Activated T-helper 1 cell treated with anti-CD3 and anti-CD28 coated beads, Interleukin-2, amount 50 U/mL, for 16 hours (primary cell): ENCODE data around the gene OR2M2.

Experiments used
- DNase-seq, 2 donors: peaks; one replicate each; pipeline ENCODE4 v3.0.0-alpha.2; 2020; ENCODE audit warnings: low read depth in 1 of 2, low spot score in 1 of 2

The OR2M2 gene, protein sequence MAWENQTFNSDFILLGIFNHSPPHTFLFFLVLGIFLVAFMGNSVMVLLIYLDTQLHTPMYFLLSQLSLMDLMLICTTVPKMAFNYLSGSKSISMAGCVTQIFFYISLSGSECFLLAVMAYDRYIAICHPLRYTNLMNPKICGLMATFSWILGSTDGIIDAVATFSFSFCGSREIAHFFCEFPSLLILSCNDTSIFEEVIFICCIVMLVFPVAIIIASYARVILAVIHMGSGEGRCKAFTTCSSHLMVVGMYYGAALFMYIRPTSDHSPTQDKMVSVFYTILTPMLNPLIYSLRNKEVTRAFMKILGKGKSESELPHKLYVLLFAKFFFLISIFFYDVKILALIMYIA

DNA sequence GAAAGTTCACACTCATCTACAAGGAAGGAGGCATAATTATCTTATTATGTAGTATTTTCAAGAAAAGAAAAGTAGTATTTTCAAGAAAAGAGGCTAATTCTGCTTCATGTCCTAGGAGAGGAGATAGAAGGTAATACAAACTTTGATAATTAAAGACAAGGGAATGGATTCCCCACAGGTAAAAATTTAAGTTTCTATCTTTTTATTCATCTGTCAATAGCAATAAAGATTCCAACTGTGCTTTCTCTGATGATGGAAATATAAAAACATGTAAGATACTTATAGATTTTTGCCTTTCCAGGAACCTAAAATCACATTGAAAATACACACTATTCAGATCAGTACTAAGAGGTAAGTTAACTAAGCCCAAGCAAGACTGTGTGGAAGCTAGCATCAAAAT lies at the start of gene OR2M2:
Gene OR2M2 (plus strand): TSS at position 301 of the 400 bp plus-strand sequence. CDS start 5,165 bp downstream, outside the sequence.
- DNase-seq: no peak

DNA sequence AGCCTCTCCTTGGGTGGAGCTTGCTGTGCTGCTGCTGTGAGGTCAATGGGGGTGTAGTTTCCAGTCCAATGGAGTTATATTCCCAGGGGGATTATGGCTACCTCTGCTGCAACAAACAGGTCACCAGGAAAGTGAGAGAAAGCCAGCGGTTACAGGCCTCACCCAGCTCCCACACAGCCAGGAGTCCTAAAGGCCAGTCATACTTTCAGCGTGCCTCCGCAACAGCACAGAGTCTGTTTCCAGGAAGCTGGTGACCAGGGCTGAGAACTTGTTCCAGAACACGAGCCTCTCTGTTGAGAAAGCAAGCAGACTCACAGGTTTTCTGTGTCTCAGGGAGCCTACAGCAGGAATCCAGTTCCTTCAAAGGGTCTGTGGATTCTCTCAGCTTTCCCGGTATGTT lies 47.0 kb upstream of the OR2M2 start:
- DNase-seq: no peak

DNA sequence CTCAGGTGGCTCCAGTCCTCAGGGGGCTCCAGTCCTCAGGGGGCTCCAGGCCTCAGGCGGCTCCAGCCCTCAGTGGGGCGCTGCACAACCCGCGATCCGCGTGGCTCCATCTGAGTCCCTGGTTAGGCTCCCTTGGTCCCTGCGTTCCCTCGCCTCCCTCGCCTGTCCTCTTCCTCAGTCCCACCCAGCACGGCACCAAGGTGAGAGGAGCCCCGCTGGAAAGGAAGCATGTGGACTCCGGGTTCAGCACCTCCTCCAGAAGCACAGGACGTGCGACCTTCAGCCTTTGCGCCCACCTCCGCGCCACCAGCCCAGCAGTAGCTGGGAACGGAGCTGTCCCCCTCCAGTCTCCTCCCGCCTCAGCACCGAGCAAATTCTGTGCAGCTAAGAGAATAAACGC lies 37.8 kb upstream of the OR2M2 start:
- no peak for DNase-seq

DNA sequence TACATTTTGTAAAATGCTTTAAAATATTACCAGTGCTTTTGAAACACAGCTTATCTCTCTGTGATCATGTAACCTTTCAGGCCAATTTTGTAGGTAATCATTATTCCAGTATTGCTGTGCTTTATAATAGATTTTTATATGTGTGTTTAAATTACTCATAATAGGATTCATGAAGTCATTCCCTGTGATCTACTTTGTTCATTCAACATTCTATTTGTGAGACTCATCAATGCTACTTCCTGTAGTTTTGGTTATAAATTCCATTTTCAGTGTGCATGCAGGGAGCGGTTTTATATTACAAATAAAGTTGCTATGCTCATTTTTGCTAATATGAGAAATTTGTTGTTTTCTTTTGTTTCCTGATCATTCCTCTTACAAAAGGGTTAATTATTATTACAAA lies 33.8 kb upstream of the OR2M2 start:
- no peak for DNase-seq

DNA sequence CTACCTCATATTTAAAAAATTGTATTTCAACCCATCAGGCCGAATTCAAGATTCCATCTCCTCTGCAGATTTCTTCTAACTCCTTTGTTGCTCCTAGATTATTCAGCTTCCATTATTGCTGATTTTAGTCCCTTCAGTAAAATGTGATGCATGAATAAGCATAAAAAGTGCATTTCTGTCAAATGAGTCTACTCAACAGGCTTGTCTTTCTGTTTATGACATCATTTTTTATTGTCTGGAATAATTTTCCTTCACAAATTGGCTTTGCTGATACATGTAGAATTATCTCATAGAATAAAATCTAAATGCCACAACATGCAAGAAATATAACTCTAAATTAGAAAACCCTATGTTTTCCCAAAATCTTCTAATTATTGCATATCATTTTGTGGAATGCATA lies 31.3 kb upstream of the OR2M2 start:
- no peak for DNase-seq

DNA sequence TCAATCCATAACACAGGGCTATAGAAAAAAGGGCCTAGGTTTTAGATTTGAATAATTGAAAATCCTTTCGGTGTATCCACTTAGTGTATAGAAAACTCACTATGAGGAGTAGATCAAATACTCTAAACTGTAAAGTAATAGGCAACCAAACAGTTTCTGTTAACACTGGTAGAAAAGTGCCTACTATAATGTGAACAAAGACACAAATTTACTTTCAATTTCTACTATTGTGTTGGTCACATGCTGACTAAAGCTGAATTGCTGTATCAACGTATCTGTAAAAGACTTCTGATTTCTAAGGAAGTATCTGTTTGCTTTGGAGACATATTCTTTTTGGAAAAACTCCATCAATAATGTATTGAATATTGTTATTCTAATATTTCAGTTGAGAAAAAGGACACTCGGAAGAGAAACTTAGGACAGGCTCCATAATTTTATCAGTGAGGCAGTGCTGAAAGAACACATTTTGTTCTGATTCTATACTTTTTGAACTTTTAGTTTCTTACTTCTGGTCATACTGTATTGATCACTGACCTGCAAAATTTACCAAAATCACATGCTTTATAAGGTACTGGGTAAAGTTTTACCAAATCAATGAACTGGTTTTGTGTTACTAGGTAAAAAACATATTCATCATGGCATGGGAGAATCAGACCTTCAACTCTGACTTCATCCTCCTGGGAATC lies 30.0 kb upstream of the OR2M2 start, which contains the start of gene OR2M5:
Gene OR2M5 (plus strand): TSS at position 636 of the 686 bp plus-strand sequence. CDS start 0 bp downstream, at position 636.
- DNase-seq: no peak

DNA sequence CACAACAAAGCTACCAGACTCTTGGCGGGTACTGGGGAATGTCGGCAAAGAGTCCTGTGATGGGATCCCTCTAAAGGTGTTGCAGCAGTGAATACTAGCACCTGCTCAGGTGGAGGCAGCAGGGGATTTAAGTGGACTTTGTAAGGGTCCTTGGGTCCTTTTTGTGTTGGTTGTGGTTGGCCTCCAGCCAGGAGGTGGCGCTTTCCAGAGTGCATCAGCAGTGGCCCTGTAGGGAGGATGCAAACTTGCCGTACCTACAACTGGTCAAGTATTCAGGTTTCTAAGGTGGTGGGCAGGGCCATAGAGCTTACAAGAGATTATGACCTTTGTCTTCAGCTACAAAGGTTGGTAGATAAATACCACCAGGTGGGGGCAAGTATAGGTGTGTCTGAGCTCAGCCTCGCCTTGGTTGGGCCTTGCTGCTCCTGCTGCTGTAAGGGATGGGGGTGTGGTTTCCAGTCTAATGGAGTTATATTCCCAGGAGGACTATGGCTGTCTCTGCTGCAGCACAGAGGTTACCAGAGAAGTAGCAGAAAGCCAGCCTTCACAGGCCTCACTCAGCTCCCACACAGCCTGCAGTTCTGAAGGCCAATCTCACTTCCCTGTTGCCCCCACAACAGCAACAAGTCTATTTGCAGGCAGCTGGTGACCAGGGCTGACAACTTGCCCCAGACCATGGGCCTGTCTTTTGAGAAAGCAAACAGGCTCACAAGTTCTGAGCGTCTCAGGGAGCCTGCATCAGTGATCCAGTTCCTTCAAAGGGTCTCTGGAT lies 22.4 kb upstream of the OR2M2 start:
- no peak for DNase-seq

DNA sequence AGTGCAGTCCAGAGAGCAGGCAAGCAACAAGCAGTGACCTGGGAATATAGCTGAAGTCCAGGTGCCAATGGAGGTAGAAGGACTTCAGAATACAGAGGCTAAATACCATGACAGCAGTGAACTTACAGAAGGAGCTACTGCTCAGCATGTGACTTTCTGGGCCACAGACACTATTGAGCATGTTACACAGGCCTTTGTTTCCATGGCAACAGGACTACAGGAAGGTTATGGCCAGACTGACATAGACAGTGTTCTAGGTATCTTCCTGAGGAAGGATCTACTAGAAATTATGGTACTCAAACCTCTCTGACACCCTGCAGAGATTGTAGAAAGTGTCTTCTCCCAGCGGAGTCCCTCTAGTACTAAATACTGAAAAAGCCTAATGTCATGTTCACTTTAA lies 18.7 kb upstream of the OR2M2 start:
- DNase-seq: no peak

DNA sequence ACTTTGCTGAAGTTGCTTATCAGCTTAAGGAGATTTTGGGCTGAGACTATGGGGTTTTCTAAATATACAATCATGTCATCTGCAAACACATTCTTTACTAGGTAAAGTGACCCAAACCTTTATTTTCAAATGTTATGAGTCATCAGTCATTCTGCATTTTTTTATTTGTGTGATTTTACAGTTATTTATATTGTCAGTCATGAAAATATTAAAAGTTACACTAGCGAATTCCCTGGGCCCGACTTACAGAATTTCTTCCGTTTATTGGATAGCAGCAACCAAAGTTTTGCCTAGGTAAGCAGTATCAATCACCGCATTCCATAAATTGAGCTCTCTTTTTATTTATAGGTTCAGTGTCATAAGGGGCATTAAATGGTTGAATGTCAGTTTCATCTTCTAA lies 15.9 kb upstream of the OR2M2 start:
- no peak for DNase-seq

DNA sequence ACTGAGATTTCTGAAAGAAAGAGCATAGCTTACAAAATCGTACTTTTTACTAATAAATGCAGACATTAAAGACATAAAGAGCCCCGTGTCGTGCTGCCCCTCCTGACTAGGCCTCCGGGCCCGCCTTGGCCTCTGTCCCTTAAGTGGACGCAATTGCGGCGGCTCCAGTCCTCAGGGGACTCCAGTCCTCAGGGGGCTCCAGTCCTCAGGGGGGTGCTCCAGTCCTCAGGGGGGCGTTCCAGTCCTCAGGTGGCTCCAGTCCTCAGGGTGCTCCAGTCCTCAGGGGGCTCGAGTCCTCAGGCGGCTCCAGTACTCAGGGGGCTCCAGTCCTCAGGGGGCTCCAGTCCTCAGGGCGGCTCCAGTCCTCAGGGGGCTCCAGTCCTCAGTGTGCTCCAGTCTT lies 10.6 kb upstream of the OR2M2 start:
- DNase-seq: no peak

DNA sequence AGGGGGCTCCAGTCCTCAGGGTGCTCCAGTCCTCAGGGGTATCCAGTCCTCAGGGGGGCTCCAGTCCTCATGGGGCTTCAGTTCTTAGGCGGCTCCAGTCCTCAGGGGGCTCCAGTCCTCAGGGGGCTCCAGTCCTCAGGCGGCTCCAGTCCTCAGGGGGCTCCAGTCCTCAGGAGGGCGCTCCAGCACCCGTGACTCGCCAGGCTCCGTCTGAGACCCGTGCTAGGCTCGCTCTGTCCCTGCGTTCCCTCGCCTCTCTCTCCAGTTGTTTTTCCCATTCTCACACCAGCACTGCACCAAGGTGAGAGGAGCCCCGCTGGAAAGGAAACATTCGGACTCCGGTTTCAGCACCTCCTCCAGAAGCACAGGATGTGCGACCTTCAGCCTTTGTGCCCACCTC lies 9.4 kb upstream of the OR2M2 start:
- DNase-seq: no peak

DNA sequence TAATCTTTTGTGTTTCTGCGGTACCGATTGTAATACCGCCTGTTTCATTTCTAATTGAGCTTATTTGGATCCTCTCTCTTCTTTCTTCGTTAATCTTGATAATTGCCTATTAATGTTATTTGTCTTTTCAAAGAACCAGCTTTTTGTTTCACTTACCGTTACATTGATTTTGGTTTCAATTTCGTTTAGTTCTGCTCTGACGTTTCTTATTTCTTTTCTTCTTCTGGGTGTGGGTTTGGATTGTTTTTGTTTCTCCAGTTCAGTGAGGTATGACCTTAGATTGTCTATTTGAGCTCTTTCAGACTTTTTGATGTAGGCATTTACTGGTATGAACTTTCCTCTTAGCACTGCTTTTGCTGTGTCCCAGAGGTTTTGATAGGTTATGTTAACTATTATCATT lies 9.4 kb downstream of the OR2M2 start:
- no peak for DNase-seq

DNA sequence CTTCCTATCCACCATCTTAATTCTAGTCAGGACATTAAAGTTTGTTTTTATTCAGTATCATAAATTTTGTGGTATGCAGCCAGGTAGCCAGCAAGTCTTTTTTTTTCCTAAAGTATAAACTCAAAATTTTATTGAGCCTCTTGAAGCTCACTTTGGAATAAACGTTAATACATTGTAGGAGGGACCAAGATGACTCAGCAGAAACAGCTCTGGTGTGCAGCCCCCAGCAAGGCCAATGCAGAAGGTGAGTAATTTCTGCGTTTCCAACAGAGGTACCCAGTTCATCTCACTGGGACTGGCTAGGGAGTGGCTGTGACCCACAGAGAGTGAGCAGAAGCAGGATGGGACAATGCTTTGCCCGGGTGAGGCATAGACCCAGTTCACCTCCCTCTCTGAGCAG lies 12.7 kb downstream of the OR2M2 start:
- DNase-seq: no peak

DNA sequence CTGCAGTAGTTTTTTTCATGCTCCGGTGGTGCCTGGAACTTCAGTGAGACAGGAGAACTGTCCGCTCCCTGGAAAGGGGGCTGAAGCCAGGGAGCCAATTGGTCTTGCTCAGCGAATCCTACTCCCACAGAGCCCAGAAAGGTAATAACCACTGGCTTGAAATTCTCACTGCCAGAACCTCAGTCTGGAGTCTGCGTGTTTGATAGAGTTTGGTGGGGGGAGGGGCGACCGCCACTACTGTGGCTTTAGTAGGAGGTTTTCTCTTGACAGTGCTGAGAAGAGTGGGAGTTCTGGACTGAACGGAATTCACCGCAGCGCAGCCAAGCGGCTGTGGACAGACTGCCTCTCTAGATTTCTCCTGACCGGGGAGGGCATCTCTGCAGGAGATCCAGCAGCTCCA lies 14.4 kb downstream of the OR2M2 start:
- no peak for DNase-seq

DNA sequence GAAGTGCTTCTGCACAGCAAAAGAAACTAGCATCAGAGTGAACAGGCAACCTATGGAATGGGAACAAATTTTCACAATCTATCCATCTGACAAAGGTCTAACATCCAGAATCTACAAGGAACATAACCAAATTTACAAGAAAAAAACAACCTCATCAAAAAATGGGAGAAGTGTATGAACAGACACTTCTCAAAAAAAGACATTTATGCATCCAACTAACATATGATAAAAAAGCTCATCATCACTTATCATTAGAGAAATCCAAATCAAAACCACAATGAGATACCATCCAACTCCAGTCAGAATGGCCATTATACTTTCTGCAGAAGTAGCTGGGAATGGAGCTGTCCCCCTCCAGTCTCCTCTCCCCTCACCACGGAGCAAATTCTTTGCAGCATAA lies 19.5 kb downstream of the OR2M2 start:
- no peak for DNase-seq

DNA sequence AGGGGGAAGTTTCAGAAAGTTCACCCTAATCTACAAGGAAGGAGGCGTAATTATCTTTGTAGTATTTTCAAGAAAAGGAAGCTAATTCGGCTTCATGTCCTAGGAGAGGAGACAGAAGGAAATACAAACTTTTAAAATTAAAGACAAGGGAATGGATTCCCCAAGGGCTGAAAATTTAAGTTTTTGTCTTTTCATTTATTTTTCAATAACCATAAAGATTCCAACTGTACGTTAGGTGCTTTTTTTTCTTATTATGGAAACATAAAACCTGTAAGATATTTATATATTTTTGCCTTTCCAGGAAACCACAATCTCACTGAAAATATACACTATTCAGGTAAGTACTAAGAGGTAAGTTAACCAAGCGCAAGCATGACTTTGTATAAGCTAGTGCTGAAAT lies 22.3 kb downstream of the OR2M2 start, which contains the start of gene OR2M3:
Gene OR2M3 (plus strand): TSS at position 301 of the 400 bp plus-strand sequence. CDS start 5,803 bp downstream, outside the sequence.
- no peak for DNase-seq

DNA sequence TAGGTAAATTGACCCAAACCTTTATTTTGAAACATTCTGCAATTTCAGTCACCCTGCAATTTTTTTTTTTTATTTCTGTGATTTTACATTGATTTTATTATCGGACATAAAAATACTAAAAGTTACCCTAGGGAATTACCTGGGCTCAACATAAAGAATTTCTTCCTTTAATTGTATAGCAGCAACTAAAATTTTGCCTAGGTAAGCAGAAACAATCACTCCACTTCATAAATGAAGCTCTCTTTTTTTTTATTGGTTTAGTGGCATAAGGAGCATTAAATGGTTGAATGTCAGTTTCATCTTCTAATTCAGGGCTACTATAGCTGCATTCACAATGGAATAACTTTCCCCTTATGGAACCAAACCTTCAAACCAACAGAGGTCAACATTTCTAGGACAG lies 41.3 kb downstream of the OR2M2 start:
- no peak for DNase-seq

DNA sequence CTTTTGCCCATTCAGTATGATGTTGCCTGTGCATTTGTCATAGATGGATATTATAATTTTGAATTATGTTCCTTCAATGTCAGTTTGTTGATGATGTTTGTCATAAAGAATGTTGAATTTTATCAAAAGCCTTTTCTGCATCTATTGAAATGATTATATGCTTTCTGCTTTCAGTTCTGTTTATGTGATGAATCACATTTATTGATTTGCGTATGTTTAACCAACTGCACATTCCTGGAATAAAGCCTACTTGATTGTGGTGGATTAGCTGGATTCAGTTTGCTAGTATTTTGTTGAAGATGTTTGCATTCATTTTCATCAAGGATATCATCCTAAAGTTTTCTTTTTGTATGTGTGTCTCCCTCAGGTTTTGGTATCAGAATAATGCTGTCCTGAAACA lies 50.9 kb downstream of the OR2M2 start:
- DNase-seq: no peak

DNA sequence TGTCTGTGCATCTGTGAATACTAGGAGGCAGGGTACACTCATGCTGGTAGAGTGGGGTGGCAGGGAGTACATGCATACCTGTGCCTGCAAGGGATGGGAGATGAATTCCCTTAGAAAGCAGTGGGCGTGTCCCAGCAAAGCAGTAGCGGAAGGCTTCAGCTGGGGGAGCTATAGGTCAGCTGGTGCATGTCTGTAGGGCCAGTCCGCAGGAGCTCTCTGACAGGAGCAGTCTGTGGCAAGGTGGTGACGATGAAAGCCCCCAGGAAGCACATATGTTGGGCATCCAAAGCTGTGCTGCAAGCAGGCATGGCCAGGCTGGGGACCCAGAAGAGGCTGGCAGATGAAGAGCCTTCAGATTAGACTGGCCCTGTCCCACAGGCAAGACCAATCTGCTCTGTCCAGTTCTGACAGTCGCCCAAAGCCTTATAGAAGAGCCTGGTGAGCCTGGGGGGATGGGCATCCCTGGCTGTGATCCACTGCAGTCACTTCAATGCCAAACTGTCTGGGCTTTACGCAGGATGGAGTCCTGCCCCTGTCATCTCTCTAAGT lies 54.8 kb downstream of the OR2M2 start:
- DNase-seq: no peak
